OCI-LY7 (cell line): ENCODE measurements around the gene TICAM2. TPM values are rescaled to one million over a fixed set of nuclear protein-coding genes. Genes with fewer than 3 reads are reported as not detected.

ENCODE experiments used
- BruUV-seq: library from RNA; stranded (reverse); fragments of 400-500 nt; replicated peaks from 2 replicates; lab custom pipeline; 2021; lab: Mats Ljungman, UMichigan
- CTCF ChIA-PET: fragments of 300-600 bp; sonication (Branson Sonifier 250); formaldehyde crosslinking; loops from one replicate; lab custom pipeline; 2022; ENCODE audit warnings: antibody characterized with exemption; ENCODE audit not compliant: unreplicated experiment; lab: Charles Lee
- POLR2A ChIA-PET: fragments of 300-600 bp; sonication (Branson Sonifier 250); formaldehyde crosslinking; loops from one replicate; lab custom pipeline; 2022; ENCODE audit warnings: antibody characterized with exemption; lab: Charles Lee
- DNase-seq: peaks from one replicate; pipeline ENCODE4 v3.0.0-alpha.2; 2015; ENCODE audit warnings: low spot score
- H2AFZ ChIP-seq: fragments of 200-600 bp; sonication (generic), shearing (Covaris generic); 2 replicates; pipeline ENCODE4 v1.6.1; 2014; ENCODE audit warnings: mild to moderate bottlenecking, antibody characterized with exemption, low read length, moderate library complexity
- H3K27ac ChIP-seq: fragments of 200-600 bp; sonication (generic); 2 replicates; pipeline ENCODE4 v1.5.1; 2014; ENCODE audit warnings: mixed run types, low read depth, mild to moderate bottlenecking, moderate library complexity, low read length, inconsistent platforms; ENCODE audit not compliant: poor library complexity, severe bottlenecking
- H3K36me3 ChIP-seq: fragments of 200-600 bp; sonication (generic); 2 replicates; pipeline ENCODE4 v1.6.1; 2014; ENCODE audit warnings: mild to moderate bottlenecking, antibody characterized with exemption, low read length, moderate library complexity, mixed read lengths; ENCODE audit not compliant: insufficient read depth
- H3K4me1 ChIP-seq: fragments of 200-600 bp; sonication (generic); 2 replicates; pipeline ENCODE4 v1.5.1; 2014; ENCODE audit warnings: mild to moderate bottlenecking, low read length; ENCODE audit not compliant: insufficient read depth, poor library complexity, severe bottlenecking
- H3K4me2 ChIP-seq: fragments of 200-600 bp; sonication (generic); 2 replicates; pipeline ENCODE4 v1.6.1; 2014; ENCODE audit warnings: mild to moderate bottlenecking, low read length
- H3K4me3 ChIP-seq: fragments of 200-600 bp; sonication (generic); 2 replicates; pipeline ENCODE4 v1.5.1; 2014; ENCODE audit warnings: mild to moderate bottlenecking, low read depth, low read length; ENCODE audit not compliant: poor library complexity, severe bottlenecking
- H3K79me2 ChIP-seq: fragments of 200-600 bp; sonication (generic); 2 replicates; pipeline ENCODE4 v1.6.1; 2016; ENCODE audit warnings: low read depth, mild to moderate bottlenecking, low read length, moderate library complexity, mixed read lengths; ENCODE audit not compliant: insufficient read depth
- H3K9me2 ChIP-seq: fragments of 200-600 bp; sonication (generic); 2 replicates; pipeline ENCODE4 v1.6.1; 2016; ENCODE audit warnings: mild to moderate bottlenecking, low read length, mixed read lengths; ENCODE audit not compliant: insufficient read depth
- H3K9me3 ChIP-seq: fragments of 200-600 bp; sonication (generic); 2 replicates; pipeline ENCODE4 v1.6.1; 2014; ENCODE audit warnings: mild to moderate bottlenecking, mixed run types, low read length, mixed read lengths
- H4K20me1 ChIP-seq: fragments of 200-600 bp; sonication (generic); 2 replicates; pipeline ENCODE4 v1.6.1; 2014; ENCODE audit warnings: mild to moderate bottlenecking, antibody characterized with exemption, low read length, moderate library complexity, mixed read lengths; ENCODE audit not compliant: insufficient read depth
- EZH2phosphoT487 ChIP-seq: fragments of 200-600 bp; sonication (generic); IDR thresholded peaks from 2 replicates; pipeline ENCODE4 v1.6.1; 2018; ENCODE audit warnings: low read depth, borderline replicate concordance, mild to moderate bottlenecking, mixed run types, antibody characterized with exemption, low read length, moderate library complexity, mixed read lengths
- intact Hi-C: fragments of 100-400 bp; cut with micrococcal nuclease; formaldehyde crosslinking; loops from one replicate; pipeline ENCODE4 v1.10.0; 2022; ENCODE audit not compliant: unreplicated experiment
- total RNA-seq, 2 experiments: library from RNA; depleted of rRNA in 1 of 2; stranded (reverse); fragments of >200 nt in 1 of 2; shearing (Covaris generic) in 1 of 2; gene quantifications; 2 replicates each; pipeline ENCODE4 v1.2.3, GENCODE V29; 2014 to 2022
- TF ChIP-seq, protein P1 (sequence below): fragments of 200-600 bp; sonication (generic); conservative IDR thresholded peaks from 2 replicates; pipeline ENCODE4 v1.5.1; 2014; ENCODE audit warnings: mild to moderate bottlenecking, antibody characterized with exemption, low read length, moderate library complexity, mixed read lengths

The TICAM2 gene
- total RNA-seq, 2 experiments from 2014 or later, result 0.65 TPM; not detected in 1

DNA sequence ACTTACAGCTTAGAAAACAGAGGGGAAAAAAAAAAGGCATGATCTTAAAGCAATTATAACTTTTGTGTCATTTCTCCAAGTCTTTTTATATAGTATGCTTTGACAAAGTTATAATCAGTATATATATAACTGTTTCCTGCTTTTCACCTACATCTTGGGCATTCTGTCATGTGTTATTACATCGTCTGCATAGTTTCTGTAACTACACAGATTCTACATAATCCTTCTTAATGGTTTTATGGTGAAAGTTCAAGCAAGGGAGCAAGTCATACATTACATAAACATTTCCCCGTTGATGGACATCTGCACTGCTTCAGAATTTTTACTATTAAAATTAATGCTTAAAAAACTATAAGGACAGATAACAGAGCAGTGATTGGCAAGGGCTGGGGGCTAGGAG is 69.8 kb downstream of the TICAM2 start:
- no peak for DNase-seq
- H3K27ac ChIP-seq, result no peak overlapping the region
- peaks cover 21% of the 10 kb centered on the region for H4K20me1 ChIP-seq
- no TSS peak for BruUV-seq
- peaks cover 11% of the 10 kb centered on the region; the same call in 1 of the 2 replicates for H3K9me3 ChIP-seq
- no peak overlapping the region for H3K4me2 ChIP-seq
- peaks cover 6% of the 10 kb centered on the region for H3K4me1 ChIP-seq
- H3K79me2 ChIP-seq, result peaks cover 99% of the 10 kb centered on the region
- H3K36me3 ChIP-seq, result peaks cover 68% of the 10 kb centered on the region
- no peaks in the 10 kb centered on the region for H3K9me2 ChIP-seq
- CTCF ChIA-PET, result no interaction called here
- intact Hi-C loops, result no loop called here
- TF ChIP-seq, protein P1, sequence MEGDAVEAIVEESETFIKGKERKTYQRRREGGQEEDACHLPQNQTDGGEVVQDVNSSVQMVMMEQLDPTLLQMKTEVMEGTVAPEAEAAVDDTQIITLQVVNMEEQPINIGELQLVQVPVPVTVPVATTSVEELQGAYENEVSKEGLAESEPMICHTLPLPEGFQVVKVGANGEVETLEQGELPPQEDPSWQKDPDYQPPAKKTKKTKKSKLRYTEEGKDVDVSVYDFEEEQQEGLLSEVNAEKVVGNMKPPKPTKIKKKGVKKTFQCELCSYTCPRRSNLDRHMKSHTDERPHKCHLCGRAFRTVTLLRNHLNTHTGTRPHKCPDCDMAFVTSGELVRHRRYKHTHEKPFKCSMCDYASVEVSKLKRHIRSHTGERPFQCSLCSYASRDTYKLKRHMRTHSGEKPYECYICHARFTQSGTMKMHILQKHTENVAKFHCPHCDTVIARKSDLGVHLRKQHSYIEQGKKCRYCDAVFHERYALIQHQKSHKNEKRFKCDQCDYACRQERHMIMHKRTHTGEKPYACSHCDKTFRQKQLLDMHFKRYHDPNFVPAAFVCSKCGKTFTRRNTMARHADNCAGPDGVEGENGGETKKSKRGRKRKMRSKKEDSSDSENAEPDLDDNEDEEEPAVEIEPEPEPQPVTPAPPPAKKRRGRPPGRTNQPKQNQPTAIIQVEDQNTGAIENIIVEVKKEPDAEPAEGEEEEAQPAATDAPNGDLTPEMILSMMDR, result no peak
- no peak for TF ChIP-seq EZH2phosphoT487
- no peak overlapping the region for H3K4me3 ChIP-seq
- POLR2A ChIA-PET, result interaction anchor here (1.1 kb wide), 1 partner anchor 11 kb away, joined by 10 read pairs; no protein-coding TSS in a partner anchor
- no peak overlapping the region for H2AFZ ChIP-seq

DNA sequence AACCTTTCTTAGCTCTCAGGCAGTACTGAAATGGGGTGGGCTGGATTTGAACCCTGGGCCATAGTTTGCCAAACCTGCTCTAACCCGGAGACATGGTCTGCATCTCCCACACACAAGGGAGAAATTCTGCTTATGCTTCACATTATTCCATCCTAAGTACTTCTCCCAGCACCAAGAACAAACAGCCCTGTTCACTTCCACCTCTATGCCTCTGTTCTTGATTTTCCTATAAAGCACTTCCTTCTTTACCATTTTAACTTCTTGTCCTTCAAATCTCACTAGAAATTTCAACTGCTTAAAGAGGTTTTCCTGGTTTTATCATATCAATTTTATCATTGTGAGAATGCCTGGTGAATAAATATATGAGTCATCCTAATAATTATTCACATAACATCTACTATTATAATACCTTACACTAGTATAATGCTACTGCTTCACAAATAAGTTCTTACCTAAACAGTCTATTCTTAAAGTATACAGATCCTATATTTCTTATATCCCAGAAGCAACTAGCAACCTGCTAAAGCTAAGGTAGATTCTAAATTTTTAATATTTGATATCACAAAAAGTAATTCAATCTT is 70.4 kb downstream of the TICAM2 start:
- ChIA-PET POLR2A (interaction anchor here (1.1 kb wide), 1 partner anchor 11 kb away, joined by 10 read pairs; no protein-coding TSS in a partner anchor), CTCF (no interaction called here)
- DNase-seq, result no peak
- Histone ChIP-seq H3K79me2 (peaks cover 98% of the 10 kb centered on the region), H2AFZ (no peak overlapping the region), H3K9me3 (peaks cover 11% of the 10 kb centered on the region; the same call in 1 of the 2 replicates), H3K4me1 (peaks cover 6% of the 10 kb centered on the region), H3K4me2 (no peak overlapping the region), H3K27ac (no peak overlapping the region), H3K4me3 (no peak overlapping the region), H3K9me2 (no peaks in the 10 kb centered on the region), H4K20me1 (peaks cover 19% of the 10 kb centered on the region), H3K36me3 (peaks cover 63% of the 10 kb centered on the region)
- BruUV-seq, result no TSS peak
- TF ChIP-seq EZH2phosphoT487, result no peak
- intact Hi-C loops, result no loop called here

DNA sequence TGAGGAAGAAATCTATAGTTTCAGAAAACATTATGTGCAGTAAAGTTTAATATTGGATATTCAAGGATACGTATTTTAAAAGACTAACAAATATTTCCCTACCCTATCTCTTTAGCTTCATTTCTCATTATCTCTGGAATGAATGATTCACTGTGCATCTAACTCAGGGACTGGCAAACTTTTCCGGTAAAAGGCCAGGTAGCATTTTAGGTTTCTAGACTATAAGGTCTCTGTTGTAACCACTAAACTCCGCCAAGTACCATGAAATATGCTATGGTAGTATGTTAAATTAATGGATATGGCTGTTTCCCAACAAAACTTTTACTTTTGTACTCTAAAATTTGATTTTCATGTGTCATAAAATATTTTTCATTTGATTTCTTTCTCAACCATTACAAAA is 70.9 kb downstream of the TICAM2 start:
- no TSS peak for BruUV-seq
- Histone ChIP-seq H2AFZ (no peak overlapping the region), H3K36me3 (peaks cover 61% of the 10 kb centered on the region), H3K4me1 (peaks cover 6% of the 10 kb centered on the region), H3K9me2 (no peaks in the 10 kb centered on the region), H3K4me2 (no peak overlapping the region), H3K79me2 (peaks cover 93% of the 10 kb centered on the region), H3K9me3 (peaks cover 11% of the 10 kb centered on the region; the same call in 1 of the 2 replicates), H3K27ac (no peak overlapping the region), H4K20me1 (peaks cover 20% of the 10 kb centered on the region), H3K4me3 (no peak overlapping the region)
- POLR2A ChIA-PET, result interaction anchor here (0.6 to 1.1 kb wide), 3 partner anchors 12 to 142 kb away, joined by 3 to 10 read pairs (median 6); no protein-coding TSS in a partner anchor
- TF ChIP-seq, protein P1, result no peak
- no peak for TF ChIP-seq EZH2phosphoT487
- CTCF ChIA-PET, result no interaction called here
- intact Hi-C loops, result no loop called here
- no peak for DNase-seq
